ENCODE measurements around the gene RPS15.

The RPS15 gene

DNA sequence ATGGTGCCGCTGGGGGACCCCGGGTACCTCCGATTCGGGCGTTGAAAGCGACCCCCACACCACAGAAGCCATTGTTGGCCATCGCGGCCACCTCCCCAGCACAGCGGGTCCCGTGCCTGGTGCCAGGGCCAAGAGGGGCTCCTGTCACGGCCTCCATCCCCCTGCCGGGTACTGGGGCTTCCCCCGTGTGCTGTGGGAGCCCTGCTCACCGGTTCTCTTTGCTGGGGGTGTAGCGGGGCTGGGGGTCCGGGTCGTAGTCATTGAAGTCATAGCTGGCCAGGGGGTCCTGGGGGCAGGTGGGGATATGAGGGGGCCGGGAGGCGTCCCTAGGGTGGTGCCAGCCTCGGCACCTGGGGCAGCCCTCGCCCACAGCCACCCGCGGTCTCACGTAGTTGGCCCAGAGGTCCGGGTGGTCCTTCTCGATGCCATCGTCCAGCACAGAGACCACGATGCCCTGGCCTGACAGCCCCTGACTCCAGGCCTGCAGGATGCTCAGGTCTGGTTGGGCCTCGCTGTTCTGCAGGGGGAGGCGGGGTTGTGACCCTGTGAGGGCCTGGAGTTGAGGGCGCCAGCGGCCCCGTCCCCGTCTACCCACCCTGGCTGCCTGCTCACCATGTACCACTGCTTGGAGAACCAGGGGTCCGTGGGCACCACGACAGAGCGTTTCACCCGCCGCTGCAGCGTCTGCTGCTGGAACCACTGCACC is 49.5 kb downstream of the RPS15 start:
- DNase-seq (ENCODE audit: low spot score) = peak; percentile 14
- in situ Hi-C loops (cut with MboI; ENCODE audit: low pct_unique_long_range_greater_than_20kb, low sequenced_read_pairs, unreplicated experiment) = no loop called here
- TF ChIP-seq, protein P1, sequence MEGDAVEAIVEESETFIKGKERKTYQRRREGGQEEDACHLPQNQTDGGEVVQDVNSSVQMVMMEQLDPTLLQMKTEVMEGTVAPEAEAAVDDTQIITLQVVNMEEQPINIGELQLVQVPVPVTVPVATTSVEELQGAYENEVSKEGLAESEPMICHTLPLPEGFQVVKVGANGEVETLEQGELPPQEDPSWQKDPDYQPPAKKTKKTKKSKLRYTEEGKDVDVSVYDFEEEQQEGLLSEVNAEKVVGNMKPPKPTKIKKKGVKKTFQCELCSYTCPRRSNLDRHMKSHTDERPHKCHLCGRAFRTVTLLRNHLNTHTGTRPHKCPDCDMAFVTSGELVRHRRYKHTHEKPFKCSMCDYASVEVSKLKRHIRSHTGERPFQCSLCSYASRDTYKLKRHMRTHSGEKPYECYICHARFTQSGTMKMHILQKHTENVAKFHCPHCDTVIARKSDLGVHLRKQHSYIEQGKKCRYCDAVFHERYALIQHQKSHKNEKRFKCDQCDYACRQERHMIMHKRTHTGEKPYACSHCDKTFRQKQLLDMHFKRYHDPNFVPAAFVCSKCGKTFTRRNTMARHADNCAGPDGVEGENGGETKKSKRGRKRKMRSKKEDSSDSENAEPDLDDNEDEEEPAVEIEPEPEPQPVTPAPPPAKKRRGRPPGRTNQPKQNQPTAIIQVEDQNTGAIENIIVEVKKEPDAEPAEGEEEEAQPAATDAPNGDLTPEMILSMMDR (IDR thresholded peaks at IDR 0.05; ENCODE audit: extremely low read depth, insufficient read depth, missing control alignments) = no peak

DNA sequence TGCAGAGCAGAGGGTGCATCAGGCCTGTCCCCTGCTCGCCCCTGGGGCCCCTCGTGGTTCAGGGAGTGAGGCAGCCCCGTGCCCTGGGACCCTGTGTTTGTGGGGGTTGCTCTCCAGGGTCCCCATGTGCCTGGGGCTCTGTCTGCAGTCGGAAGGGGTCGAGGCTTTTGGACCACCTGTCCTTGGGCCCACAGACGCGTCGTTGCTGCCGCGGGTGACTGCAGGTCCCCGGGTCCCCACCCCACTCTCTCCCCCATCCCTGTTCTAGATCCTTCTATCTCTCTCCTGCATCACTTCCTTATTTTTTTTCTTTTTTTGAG is 50.0 kb downstream of the RPS15 start:
- DNase-seq (ENCODE audit: low spot score) = no peak

DNA sequence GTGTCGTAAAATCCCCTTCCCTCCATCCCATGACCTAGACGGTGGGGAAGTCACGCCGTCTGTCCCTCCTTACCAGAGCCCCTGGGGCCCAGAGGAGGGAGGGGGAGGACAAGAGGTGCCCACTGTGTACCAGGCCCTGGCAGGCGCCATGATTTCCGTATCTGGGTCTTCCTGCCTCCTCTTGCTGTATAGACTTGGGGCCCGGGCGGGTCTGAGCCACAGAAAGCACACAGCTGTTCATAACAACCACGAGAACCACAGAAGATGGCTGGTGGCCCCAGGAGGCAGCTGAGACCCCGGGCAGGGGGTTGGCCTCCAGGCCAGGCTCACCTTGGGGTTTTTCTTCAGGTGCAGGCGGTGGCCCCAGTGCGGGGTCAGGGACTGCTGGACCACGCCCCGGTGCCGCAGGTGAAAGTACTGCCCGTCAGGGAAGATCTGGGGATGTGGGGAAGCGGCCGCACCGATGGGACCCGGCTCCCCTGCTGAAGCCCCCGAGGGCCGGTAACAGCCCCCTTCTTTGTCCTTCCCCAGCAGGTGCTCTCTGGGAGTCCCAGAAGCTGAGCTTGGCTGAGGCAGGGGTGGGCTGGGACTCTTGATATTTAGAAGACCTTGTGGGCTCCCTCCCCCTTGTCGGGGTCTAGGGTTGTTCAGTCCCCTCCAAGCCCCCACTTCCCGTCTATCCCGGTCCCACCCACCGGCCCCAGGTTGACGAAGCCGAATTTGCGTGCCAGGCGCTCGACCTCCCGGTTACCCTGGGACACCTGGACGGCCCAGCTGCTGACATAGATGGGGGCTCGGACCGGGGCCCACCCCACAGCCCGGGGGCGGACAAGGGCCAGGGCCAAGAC is 51.5 kb downstream of the RPS15 start:
- in situ Hi-C loops (cut with MboI; ENCODE audit: low pct_unique_long_range_greater_than_20kb, low sequenced_read_pairs, unreplicated experiment) = no loop called here
- TF ChIP-seq, protein P1 (IDR thresholded peaks at IDR 0.05; ENCODE audit: extremely low read depth, insufficient read depth, missing control alignments) = no peak
- DNase-seq (ENCODE audit: low spot score) = peak; percentile 46

More for the DNA sequence above, 50.0 kb downstream of the RPS15 start:
- TF ChIP-seq, protein P1 (IDR thresholded peaks at IDR 0.05; ENCODE audit: extremely low read depth, insufficient read depth, missing control alignments) = no peak
- in situ Hi-C loops (cut with MboI; ENCODE audit: low pct_unique_long_range_greater_than_20kb, low sequenced_read_pairs, unreplicated experiment) = no loop called here
